ENCODE results near the gene DUSP8.

Gene DUSP8

DNA sequence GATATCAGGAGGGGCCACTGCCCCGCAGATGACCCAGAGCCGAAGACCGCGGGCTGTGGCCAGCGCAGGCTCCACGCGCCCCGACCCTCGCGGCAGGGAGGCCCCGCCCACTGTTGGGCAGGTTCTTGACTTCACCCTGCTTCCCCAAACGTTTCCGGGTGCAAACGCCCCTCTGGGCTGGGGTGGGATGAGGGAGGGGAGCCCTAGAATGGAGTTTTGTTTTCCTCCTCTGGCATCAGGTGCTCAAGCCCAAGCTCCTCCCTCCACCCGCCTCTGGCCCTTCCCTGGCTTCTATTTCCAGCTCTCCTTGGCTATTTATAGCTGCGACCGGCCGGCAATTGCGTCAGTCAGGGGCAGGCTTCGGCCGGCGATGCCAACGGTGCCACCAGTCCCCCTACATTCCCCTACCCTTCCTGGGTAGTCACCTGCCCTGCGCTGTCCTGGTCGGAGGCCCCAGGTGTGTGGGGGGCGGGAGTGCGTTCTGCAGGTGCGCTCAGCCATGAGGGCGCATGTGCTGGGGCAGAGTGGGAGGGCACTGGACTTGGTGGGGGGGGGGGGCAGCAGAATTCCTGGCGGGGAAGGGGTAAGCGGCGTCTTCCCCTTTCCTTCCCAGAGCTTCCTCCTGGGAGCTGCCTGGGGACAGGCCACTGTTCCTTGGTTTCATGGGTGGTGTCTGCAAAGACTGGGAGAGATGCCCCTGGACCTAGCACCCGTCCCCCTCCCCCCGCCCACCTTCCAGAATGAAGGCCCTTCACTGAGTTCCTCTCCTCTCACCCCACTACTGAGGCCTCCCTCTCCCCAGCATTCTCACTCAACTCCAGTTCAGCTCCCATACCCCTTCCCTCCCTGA, 23.6 kb downstream of the DUSP8 start:
- DNase-seq, result no peak

DNA sequence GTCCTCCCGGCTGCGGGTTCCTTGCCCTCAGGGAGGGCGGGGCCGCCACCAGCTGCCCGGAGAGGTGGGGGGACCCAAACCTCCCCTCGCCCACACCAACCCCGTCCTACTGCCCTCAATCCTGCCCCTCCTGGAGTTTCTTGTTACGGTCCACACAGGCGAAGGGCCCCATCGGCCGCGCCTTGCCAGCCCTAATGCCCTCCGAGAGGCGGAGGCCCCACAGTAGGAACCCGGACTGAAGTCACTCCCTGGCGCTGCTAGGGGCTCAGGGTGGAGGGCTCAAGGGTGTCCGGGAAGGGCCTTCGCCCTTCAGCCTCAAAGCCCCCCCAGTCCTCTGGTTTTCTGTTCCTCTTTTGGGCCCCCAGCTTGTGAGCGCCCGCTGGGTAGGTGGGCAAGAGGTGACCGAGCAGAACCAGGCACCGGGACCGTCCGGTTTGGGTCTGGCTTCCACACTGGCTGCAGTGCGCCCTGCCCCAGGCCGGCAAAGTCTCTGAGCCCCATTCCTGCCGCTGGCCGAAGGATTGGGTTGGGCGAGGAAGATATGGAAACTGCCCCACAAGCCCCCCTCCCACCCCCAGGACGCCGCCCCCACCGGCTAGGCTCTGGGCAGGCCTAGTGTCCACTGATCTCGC, 24.5 kb downstream of the DUSP8 start:
- DNase-seq, result no peak

DNA sequence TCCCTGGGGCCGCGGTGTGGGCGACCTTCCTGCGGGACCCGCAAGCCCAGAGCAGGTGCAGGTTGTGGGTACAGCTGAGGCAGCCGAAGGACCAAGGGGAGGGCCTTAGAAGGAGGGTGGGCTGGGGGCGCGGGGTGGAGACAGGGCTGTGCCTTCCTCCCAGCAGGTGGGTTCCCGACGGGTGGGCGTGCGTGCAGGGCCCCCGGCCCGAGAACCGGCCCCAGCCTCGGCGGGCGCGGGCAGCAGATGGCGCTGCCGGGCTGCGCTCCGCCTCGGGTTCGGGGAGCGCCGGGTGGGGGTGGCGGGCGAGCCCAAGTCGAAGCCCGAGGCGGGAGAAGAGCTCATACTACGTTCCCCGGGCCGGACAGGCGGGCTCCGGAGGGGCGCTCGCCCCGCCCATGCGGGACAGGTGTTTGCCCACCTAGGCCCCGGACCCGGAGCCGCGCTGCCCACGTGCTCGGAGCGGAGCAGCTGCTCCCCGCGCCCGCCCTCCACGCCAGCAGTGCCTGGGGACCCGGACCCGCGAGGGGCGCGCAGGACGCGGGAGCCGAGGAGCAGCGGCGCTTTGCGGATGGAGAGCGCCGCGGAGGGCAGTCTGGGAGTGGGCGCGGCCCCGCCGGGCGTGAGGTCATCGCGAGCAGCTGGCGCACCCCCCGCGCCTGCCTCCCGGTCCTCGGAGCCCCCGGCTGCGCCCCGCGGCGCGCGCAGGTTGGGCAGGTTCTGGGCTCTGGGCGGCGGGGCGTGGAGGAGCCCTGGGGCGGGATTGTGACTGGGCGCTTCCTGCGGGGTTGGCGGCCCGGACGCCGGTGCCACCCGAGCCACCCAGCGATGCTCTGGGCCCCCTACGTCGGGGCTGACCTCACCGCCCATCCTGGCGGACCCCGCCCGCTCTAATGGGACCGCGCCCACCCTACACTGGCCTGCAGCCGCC, 25.3 kb downstream of the DUSP8 start:
- DNase-seq, result peak; percentile 54

DNA sequence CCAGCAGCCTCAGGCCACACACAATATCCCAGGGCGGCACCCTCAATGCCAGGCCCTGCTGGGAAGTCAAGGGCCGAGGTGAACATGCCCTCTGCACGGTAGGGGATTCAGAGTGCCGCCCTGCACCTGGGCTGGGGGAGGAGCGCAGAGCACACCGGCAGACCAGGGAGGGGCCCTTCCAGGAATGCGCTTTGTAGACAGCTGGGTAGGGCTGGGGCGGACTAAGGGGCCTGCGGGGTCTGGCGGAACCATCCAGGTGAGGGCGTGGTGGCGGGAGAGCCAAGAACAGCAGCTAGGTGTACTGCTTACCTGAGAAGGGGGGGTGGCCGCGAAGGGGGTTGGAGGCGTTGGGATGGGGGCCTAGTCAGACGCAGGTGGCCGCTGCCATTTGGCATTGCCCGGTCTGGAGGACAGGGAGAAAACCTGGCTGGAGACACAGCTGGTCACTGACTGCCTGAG, 26.0 kb downstream of the DUSP8 start:
- DNase-seq, result no peak

DNA sequence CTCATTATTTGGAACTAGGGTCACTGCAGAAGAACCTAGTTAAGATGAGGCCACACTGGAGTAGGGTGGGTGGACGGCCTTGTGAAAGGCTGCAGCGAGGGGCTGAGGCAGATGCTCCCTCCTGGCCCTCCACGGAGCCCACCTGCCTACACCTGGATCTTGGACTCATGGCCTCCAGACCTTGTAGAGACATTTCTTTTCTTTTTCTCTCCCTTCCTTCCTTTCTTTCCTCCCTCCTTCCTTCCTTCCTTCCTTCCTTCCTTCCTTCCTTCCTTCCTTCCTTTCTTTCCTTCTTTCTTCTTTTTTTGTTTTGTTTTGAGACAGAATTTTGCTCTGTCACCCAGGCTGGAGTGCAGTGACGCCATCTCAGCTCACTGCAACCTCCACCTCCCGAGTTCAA, 26.6 kb downstream of the DUSP8 start:
- DNase-seq, result no peak

DNA sequence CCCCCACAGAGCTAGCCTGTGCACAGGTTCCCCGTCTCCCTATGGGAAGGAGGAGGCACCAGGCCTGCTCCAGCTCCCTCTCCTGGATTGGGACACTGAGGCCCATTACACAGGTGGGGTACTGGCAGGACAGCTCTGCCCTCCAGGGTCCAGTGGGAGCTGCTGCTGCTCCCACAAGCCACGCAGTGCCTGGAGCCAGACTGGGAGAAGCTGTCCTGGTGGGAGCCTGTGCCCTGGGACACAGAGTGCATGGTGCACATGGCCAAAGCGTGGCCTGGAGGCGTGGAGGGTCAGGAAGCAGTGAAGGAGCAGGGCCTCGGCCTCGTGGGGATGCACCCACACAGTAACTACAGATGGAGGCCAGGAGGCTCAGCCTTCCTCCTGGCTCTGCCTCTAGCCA, 27.5 kb downstream of the DUSP8 start:
- no peak for DNase-seq

DNA sequence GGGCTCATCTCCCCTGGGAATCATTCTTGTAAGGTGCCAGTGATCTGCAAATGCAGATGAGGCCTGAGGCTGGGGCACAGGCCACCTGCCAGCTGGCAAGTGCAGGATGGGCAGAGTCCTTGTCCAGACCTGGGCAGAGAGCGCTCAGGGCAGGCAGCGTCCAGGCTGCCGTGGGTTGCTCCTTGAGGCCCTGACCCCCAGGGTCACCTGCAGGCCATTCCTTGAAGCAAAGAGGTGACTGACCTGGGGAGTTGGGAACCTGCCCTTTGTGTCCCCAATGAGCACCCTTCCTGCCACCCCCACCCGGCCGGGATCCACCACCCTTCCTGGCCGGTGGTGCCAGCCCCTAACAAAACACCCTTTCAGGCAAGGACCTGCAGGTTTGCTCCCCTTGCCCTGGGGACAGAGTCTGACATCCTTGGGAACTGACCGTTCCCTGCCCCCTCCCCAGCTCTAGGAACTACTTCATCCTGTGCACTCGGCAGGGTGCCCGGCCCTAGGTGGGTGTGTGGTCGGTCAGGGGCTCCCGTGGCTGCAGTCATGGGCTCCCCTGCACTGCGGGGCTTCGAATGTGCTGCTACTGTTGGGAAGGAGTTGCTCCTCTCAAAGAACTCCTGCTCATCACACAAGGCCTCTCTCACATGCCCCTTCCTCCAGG, 28.3 kb downstream of the DUSP8 start:
- no peak for DNase-seq

DNA sequence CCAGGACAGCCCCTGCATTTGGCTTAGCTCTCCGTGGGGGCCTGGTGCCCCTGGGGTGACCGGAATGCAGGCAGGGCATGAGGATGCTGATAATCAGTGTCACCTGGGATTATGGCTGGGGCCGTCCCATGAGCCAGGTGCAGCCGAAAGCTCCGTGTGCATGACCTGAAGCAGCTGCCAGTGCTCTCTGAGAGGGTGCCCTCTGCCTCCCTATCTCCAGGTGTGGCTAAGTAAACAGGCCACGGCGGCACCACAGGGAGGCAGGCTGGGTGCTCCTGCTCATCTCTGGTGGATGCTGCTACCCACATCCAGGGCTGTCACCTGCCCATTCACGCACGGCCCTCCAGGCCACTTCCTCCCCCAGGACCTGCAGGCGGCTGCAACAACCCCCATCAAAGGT, 29.8 kb downstream of the DUSP8 start:
- DNase-seq, result peak; percentile 15

DNA sequence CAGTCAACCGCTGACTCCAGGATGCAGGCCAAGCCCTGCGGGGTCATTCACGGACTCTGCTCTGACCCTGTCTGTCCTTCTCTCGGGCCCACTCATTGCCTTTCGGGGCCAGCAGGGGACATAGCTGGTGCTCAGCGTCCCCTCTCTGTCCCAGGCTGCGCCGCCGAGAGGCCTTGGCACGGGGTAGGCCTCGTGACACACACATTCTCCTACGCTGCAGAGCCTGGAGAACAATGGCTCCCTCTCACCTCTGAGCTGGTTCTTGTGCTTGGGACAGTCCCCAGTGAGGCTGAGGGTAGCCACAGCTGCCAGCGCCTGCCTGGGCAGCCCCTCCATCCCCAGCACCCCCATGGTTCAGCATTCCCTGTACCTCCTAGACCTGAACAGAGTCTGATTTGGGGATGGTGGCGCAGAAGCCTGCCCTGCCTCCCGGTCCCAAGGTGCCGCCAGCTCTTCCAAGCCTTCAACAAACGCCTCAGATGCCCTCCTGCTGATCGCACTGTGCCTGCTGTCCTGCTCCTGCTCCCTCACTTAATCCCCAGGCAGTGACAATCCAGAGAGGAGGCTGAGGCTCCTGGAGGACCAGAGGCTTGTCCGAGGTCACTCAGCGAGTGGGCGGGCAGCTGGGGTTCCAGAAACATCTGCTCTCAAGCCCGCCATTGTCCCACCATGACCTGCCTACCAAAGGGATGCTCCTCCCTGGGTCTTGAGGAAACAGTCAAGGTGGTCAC, 30.4 kb downstream of the DUSP8 start:
- DNase-seq, result no peak

DNA sequence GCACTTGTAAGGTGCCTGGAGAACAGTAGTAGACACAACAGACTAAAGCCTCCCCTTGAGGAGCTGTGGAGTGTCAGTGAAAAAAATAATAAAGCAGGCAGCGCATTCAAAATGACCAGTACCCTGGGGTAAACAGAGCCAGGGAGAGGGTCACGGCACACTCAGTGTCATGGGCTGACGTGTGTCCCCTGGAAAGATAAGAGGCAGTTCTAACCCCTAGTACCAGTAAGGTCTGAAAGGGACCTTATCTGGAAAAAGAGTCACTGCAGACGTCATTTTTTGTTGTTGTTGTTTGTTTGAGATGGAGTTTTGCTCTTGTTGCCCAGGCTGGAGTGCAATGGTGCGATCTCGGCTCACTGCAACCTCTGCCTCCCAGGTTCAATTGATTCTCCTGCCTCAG, 32.0 kb downstream of the DUSP8 start:
- no peak for DNase-seq

DNA sequence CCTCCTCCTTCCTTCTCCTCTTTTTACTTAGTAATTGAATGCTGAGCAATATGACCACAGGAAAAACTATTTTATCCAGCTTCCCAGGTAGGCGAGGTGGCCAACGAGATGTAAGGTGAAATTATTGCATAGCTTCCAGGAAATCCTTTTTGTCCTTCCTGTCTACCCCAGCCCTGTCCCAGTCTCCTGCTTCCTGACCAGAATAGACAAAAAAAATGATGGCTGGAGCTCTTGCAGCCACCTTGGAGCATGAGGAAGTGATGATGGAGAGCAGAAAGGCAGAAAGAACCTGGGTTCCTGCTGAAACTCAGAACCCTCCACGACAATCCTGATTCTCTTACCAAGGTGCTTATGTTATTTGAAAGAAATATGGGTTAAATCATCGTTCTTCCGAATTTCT, 33.9 kb downstream of the DUSP8 start:
- DNase-seq, result no peak

DNA sequence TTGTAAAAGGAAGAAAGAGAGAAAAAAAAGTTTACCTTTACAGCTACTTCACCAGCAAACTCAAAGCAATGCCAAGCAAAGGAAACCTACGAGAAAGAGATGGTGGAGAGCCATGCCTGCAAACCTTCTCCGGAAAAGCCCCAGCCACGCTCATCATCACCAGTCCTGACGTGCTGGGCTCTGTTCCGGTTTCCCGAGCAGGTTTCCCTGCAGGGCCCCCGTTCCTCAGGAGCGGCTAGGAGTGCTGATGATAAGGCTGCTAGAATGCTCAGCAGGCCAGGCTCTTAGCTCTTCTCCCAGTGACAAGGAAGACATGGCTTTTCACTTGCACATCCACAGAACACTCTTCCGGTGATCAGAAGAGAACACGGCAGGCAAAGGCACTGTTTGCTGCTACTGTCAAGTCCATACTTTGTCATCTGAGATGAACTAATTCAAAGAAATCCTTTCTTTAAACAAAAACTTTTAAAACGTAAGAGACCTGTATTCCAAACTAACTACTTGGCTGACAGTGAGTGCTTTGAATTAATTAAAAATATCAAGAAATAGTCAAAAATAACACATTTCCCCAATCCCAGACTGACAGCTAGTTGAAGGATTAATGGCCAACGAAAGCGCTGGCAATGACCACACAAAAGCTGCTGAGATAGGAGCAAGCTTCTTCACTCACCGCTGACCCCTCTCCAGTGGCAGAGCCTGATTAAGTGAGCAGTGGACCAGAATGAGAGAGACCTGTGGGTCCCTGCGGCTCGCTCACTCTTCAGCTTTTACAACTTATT, 35.8 kb downstream of the DUSP8 start:
- DNase-seq, result no peak

DNA sequence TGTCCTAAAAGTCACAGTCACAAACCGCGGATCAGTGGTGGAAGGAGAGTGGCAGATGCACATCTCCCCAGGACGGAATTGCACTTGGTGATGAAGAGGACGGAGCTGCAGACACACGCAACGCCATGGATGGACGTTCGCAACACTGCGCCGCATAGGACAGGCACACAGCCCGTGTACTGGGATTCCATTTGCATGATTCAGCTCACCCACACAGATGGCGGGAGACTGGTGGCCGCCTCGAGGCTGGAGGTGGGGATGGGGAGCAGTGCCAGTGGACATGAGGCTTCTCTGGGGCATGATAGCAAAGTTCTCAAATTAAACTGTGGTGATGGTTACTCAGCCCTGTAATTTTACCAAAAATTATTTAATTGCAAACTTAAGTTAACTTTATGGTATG, 37.4 kb downstream of the DUSP8 start:
- no peak for DNase-seq

DNA sequence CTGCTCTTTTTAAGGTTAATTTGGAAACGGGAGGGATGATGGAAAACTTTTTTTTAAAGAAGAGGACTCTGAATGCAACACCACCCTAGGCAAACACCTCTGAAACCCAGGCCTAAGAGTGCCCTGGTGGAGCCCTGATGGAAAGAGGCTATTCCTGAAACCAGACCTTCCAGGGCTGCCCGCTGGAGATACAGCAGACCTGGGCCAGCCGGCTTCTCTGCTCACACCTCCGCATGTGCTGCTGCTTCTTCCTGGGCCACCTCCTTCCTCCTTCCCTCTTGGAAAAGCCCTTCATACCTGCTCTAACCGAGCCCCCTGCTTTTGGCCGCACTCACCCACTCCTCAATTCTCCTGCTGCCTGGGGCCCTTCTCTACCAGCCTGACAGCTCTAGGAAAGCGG, 37.9 kb downstream of the DUSP8 start:
- DNase-seq, result no peak

DNA sequence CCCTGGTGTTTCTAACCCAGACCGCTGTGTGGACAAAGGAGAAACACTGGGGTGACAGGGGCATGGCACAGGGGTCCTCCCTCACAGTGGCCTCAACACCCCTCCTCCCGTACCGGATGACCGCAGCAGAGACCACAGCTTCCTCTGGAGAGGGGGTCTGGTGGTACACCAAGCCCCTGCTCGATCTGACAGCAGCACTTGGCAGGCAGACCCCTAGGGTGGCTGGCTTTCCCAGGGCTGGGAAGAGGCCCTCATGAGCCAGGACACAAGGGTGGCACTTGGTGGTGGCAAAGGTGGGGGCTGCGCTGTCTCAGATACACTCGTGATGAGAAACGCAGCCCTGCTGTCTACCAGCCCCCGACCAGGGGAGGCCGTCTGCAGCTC, 38.7 kb downstream of the DUSP8 start:
- no peak for DNase-seq

DNA sequence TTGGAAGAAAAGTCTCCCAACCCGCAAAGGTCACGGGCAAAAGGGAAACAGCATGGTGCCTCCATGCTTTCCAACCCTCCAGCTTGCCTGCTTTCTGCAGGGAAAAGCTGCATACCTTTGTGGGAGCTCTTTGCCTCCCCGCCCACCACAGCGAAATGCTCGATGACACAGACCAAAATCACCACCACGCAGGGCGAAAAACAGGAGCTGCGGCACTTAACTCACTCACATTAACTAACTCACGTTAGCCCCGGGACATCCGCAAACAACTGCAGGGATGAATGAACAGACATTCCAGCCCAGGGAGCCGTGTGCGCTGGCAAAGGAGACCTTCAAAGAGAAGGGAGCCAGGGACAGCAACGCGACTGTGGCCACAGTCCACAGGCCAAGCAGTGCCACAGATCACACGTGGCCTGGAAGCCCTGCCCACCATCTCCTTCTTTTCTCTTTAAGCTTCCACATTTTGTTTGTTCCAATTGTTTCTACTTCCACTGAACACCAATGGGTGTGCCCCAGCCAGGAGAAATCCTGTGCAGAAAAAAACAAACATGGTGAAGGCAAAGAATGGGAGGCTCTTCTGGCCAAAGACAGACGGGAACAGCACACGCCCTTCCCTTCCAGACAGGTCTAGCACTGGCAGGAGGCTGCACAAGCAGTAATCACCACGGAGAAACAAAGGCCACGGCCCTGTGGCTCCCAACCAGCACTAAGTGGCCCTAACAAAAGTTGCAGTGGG, 39.3 kb downstream of the DUSP8 start:
- DNase-seq, result no peak

DNA sequence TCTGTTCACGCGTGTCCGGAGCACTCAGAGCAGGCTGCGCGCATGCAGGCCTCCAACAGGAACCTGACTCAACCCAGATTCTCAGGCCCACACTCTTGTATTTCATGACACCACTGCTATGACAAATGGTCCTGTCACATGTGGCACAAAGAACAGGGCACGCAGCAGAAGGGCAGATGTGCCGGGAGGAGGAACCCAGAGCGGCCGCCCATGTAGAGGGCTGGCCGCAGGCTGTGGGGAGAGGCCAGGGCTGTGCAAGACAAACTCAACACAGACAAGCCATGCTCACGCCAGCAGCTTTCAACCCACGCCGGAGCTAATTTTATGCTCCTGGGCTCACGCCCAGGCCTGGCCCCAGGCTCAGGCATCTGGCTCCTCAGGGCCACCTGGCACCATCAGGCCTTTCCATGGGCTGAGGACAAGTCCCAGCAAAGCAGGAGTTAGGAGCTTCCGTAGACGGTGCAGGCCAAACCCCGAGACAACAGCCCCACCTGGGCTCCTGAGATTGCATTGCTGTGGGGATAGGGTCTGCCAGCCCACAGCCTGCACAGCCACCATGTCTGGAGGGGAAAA, 40.0 kb downstream of the DUSP8 start:
- no peak for DNase-seq

DNA sequence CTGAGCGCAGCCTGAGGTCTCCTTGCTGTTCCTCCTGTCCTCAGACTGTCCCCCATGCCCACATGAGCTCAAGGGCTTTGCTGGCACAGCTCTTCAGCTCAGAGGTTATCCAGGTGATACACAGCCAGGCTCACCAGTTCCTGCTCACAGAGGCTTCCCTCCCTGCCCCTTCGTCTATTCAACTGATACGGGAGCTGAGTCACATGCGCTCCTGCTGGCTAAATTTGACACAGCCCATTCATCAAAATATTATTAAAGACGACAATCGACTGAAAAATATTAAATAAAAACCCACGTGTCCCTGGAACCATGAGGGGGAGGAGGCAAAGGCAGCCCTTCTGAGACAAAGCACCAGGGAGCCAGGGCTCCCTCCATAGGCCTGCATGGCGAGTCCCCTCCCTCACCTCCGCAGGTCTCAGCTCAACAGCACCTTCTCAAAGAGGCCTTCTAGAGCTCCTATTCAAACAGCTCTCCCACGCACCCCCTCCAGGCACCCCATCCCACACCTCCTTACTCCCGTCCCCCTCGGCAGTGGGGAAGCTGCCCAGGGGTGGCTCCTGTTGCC, 40.5 kb downstream of the DUSP8 start:
- DNase-seq, result no peak

DNA sequence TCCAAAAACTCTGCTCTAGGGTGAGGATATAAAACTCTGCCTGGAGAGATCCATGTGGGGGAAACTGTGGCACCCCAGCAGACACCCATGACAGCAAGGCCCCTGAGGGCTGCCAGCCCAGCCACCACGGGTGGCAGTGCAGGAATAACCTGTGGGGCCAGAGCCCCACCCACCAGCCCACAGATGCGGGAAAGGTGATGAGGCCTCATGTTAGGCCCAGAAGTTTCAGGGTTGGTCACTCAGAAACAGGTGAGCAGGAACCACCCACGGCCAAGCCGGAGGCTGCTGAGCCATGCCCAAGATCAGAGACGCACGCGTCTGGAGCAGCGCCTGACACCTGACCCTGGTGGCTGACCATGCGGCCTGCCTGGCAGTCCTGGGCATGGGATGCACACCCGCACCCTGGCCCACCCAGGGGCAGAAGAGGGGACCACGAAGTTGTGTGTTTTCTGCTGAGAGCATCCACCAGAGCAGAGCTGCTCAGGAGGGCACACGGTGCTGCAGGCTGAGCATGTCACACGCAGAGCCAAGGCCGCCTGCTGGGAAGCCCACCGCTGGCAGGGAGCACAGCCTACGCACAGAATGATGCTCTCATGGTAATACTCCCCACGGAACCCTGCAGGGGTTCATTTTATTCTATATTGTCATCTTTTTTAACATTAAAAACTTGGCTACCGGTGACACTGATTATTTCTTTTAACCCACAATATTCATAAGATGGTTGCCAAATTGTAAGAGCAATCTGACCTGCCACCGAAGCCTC, 41.2 kb downstream of the DUSP8 start:
- no peak for DNase-seq
